HG02973 (cell line): ENCODE measurements around the gene NOS1.

Source experiments
- ATAC-seq: cut with Tn5 transposase; IDR thresholded peaks from one replicate; pipeline ENCODE4 v1.9.1; 2021; ENCODE audit warnings: moderate library complexity; ENCODE audit not compliant: unreplicated experiment

NOS1 gene

DNA sequence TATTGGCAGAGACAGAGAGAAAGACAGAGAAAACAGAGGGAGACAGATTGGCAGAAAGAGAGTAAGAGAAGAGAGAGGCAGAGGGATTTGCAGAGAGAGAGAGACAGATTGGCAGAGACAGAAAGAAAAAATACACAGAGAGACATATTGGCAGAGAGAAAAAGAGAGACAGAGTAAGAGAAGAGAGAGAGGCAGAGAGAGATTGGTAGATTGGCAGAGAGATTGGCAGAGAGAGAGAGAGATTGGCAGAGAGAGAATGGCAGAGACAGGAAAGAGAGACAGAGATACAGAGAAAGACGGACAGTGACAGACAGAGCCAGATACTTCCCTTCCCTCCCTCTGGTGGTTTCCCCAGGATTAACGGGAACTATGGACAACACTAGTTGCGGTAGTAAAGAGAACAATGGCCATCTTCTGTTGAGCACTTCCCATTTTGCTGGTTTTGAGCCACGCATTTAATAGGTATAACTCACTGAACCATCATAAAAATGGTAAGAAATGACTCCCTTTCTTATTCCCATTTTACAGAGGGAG lies 2.6 kb upstream of the NOS1 start:
- no peak for ATAC-seq

GRCh38 chr12:117363056-117363662 lies 1.7 kb upstream of the NOS1 start:
- no peak for ATAC-seq

- no peak for ATAC-seq
These were observed 965 bp upstream of the NOS1 start for GRCh38 chr12:117362391-117362790.

GRCh38 chr12:117361905-117362304 lies 479 bp upstream of the NOS1 start:
- no peak for ATAC-seq

DNA sequence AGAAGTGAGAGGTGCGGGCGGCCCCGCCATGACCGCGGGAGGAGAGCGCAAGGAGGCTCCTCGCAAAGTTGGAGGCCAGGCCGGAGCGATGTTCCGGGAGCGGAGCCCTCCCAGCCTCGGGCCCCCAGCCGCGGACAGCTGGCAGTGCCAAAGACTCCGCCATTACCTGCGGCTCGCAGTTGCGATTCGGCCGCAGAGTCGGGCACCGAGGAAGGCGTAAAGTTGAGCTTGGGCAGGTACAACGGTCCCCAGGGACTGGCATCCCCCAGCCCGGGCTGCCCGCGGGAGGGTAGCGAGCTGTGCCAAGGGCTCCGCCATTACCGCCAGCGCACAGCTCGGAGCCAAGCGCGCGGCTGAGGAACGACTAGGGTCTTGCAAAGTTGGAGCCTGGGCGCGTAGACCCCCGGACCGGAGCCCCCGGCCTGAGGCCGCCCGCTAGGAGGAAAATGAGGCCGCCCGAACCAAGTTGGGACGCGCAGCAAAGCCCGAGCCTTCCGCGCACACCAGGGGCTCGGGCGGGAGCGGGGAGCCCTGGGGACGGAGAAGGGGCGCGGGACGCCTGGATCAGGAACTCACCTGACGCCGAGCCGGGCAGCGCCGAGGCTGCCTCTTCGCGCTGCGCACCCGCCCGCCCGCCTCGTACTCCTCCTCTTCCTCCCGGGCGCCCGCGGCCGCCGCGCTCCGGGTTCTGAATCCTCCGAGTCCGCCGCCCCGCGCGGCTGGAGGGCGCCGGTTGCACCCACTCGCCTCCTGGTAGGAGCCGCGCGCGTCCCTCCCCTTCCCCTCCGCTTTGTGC lies 677 bp downstream of the NOS1 start:
- ATAC-seq, result no peak

DNA sequence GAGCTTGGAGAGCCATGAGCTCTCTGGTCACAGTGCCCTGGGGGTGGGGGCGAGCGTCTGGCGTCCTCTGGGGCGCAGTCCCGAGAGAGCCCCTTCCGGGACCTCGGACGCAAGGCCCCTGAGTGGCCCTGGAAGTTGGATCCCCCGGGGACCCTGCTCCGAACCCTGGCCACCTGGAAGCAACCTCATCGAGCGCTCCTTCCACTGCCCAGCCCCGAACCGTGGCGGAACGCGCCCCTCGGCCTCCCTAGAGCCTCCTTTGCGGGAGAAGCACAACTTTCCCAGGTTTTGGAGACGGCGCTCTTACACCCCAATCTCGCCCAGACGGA lies 1.2 kb downstream of the NOS1 start:
- ATAC-seq, result no peak

GRCh38 chr12:117359029-117359845 lies 2.2 kb downstream of the NOS1 start:
- no peak for ATAC-seq

- no peak for ATAC-seq
These were observed 5.4 kb downstream of the NOS1 start for GRCh38 chr12:117356048-117356447.

GRCh38 chr12:117352883-117353282 lies 8.5 kb downstream of the NOS1 start:
- no peak for ATAC-seq

DNA sequence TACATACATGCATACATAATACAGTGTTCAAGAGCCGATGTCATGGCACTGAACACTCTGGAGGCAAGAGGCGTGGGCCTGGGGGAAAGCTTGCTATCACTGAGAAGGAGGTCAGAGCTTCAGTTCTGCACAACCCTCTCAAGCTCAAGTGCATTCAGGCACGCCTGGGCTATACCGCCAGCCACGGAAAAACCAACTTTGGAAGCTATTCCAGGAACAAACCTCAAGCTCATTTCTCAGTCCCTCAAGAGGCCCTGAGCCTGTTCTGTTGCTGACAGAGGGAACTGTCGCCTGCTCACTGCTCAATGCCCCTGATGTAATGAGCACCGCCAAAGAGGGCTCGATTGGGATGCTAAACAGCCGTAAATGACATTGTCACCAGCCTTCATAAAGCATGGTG lies 9.2 kb downstream of the NOS1 start:
- no peak for ATAC-seq

DNA sequence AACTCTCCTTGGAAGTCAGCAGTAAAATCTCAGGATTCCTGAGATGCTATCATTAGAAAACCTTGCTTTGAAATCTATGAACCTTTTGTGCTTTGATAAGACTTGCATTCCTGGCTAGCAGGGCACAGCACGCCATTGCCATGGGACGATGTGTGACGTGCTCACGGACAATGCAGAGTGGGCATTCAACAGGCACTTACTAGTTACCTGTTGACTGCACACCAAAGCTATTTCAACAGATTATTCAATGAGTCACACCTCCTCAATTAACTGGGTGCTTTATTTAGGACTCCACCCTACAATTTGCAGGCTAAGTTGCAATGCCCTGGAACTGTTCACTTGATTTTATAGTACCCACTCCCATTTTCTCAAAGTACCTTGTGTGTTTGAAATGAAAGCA lies 11.3 kb downstream of the NOS1 start:
- ATAC-seq, result no peak

DNA sequence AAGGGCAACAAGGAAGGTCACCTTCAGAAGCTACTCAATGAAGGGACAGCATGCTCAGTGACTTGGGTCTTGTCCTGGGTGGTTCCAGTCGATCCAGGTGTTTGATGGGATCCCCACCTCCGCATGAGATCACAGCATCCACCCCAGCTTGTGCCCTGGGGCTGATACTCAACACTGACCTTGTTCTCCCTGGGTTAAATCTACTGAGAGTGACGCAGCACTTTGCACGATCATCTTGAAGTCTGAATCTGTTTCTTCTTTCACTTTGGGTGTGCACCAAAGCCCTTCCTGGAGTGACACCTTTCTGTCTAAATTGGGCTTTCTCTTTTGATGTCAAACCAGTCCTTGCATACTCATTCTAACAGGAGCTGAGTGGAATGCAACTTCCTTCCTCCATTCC lies 13.8 kb downstream of the NOS1 start:
- ATAC-seq, result no peak

DNA sequence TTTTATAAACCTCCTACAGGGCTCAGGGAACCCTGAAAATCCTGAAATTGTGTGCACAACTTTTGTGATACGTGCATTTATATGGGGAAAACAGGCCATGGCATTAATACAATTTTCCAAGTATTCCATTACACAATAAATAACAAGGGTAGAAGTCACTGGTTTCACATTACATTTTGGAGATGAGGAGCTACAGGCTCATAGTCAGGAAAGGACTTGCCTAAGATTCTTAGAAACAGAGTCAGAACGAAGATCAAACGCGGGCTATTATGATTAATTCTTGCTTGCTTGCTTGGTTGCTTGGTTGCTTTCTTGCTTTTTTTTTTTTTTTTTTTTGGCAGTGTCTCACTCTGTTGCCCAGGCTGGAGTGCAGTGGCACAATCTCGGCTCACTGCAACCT lies 16.7 kb downstream of the NOS1 start:
- ATAC-seq, result no peak

DNA sequence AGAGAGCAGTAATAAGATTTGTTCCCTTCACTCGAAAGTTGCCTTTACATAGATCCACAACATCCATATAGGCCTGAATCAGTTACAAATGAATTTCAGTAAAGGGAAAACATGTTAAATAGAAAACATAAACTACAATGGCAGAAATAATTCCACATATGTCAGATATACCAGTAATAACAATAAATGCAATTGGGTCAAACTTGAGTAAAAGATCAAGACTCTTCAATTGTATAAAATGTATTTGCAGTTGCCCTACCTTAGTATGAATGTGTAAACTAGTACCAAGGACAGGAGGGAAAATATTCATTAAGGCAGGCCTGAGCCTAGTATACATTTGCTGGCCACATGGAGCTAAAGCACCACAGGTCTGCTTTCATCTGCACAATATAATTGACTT lies 17.6 kb downstream of the NOS1 start:
- ATAC-seq, result no peak

DNA sequence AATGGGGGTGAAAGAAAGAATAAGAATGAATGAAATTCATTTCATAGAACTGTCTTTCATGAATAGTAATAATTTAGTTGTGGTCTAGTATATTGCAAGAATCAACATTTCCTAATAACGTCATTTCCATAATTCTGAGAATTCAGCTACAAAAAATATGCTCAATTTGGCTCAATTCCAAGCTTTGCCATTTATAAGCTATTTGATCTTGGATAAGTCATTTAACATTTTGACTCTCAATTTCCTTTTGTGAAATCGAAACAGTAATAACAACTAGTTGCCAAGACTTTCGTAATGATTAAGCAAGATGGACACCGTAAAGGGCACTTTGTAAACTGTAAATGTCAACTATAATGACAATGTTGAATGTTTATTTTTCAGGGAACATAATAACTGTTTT lies 18.1 kb downstream of the NOS1 start:
- ATAC-seq, result no peak

DNA sequence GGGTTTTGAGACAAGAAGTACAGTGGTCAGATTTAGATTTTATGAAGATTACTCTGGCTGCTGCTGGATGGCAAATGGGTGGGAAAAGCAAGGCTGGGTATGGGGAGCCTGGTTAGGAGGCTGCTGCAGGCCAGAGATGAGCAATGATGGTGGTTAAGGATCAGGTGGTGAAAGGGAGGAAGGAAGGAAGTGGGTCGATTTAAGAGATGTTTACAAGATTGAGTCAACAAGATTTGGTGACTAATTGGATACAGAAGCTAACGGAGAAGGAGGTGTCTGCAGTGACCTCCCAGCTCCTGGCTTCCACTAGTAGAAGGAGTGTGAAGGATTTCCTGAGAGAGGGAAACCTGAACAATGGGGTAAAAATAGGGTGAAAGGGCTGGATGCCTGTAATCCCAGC lies 18.7 kb downstream of the NOS1 start:
- no peak for ATAC-seq

DNA sequence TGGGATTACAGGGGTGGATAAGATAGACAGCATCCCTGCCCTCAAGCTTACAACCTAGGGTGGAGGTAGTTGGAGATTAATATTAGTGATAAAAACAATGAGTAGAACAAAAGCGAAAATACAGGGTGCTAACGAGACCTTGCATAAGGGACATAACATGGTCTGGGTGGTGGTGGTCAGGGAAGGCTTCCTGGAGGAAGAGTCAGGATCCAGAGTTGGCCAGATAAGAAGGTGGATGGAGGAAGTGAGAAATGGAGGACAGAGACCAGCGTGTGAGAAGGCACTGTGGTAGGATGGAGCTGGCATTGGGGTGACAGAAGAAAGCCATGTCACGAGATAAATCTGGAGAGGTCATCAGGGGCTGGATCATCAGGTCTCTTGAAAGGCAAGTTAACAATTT lies 19.2 kb downstream of the NOS1 start:
- ATAC-seq, result no peak

DNA sequence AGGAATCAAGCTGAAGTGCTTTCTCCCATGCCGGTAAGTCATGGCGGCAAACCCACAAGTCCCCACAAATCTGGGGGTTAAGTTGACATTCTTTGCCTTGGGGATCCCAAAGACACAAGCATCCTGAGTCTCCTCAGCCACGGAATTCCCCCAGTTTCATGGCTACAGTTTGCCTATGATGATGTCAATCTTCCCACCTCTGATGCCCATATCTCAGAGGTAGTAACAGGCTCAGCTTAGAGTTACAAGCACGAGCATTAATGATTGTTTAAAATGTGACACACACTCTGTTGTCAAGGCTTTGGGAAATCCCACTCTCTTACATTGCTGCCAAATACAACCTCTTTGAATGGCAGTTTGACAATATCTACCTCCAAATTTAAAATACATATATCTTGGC lies 22.3 kb downstream of the NOS1 start:
- no peak for ATAC-seq

DNA sequence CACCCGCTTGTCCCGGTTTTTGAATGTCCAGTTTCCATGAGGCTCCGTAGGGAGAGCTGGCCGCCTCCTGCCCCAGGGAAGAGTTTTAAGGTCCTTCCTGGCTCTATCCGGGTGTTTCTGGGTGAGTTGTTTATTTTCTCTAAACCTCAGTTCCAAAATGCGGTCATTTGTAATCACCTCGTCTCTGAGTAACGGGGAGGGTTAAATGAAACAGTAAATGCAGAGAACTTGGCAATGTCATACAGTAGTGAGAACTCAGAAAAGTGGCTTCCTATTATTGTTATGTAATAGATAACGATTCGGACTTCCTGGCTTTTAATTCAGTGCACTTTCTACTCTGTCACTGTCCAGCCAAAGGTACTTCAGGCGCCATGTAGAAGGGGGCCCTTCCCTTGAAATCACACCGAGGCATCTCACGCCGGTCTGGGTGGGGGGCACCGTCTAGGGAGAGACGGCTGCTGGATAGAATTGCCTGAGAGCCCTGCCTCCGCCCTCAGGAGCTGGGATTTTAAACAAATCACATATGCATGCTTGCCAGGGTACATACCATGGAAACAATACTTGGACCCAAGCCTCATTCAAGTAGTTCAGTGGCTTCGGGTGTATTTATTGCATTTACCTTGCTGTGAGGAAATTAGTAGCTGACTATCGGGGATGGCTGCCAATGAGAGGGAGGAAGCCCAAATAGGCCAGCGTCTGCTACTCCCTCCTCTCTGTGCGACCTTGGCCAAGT lies 26.4 kb downstream of the NOS1 start:
- no peak for ATAC-seq

- ATAC-seq, result no peak
These were observed 27.4 kb downstream of the NOS1 start for GRCh38 chr12:117334051-117334450.

DNA sequence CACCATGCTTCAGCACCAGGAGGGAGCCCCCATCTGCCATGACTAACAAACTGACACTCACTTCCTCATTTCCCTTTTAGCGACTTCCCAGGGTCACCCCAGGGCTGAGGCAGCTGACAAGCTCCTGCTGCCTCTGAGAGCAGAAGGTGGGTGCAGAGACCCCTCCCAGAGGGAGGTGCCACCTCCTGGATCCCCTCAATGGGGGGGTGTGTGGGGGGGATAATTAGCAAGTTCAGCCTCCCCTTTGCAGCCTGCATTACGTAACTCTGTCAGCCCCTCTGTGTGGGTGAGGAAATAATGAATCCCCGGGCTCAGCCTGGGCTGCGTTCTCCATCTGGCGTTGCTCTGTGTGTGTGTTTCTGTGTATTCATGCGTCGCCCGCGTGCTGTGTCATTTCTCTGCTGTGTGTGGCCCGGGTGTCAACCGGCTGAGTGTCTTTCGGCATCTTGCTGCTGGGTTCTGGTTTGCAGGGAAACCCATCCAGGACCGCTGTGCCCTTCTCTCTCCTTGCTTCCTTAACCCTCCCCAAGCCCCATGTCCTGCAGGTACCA lies 28.0 kb downstream of the NOS1 start:
- no peak for ATAC-seq
